Embryonic facial prominence (tissue), 1 donor: ENCODE data around the gene METTL25B.
"Not testable (repeated sequence)": the region's sequence is repeated elsewhere in the genome, so short reads cannot be mapped to it uniquely, and the experiment has no call there.

ENCODE experiments used
- DNase-seq: peaks from one replicate; pipeline ENCODE4 v3.0.0-alpha.2; 2016; ENCODE audit errors: extremely low spot score

METTL25B gene

GRCh38 chr1:156748670-156749418 is 20.6 kb downstream of the METTL25B start:
- DNase-seq, result no peak

- DNase-seq, result no peak
These were observed 21.3 kb downstream of the METTL25B start for GRCh38 chr1:156749419-156750118.

GRCh38 chr1:156750191-156750672 is 22.0 kb downstream of the METTL25B start:
- no peak for DNase-seq

GRCh38 chr1:156750711-156751450 is 22.6 kb downstream of the METTL25B start:
- no peak for DNase-seq

- DNase-seq, result no peak
These were observed 23.1 kb downstream of the METTL25B start, which contains the start of gene HDGF for GRCh38 chr1:156751451-156751756. Gene HDGF, minus strand, starts transcription at chr1:156751675. Its CDS starts 246 bp downstream, at chr1:156751429.

- DNase-seq, result peak; percentile 92
These were observed 23.6 kb downstream of the METTL25B start for GRCh38 chr1:156751757-156752481.

- DNase-seq, result no peak
These were observed 24.7 kb downstream of the METTL25B start for GRCh38 chr1:156752843-156753482.

GRCh38 chr1:156754219-156754618 is 25.9 kb downstream of the METTL25B start:
- no peak for DNase-seq

- DNase-seq, result no peak
These were observed 27.3 kb downstream of the METTL25B start for GRCh38 chr1:156755527-156755950.

- DNase-seq, result no peak
These were observed 28.1 kb downstream of the METTL25B start for GRCh38 chr1:156756355-156756754.

- not testable (repeated sequence) for DNase-seq
These were observed 29.4 kb downstream of the METTL25B start for GRCh38 chr1:156757572-156758253.

- no peak for DNase-seq
These were observed 32.0 kb downstream of the METTL25B start for GRCh38 chr1:156760092-156760795.

- DNase-seq, result no peak
These were observed 32.5 kb downstream of the METTL25B start for GRCh38 chr1:156760796-156761104.

GRCh38 chr1:156765136-156765535 is 36.9 kb downstream of the METTL25B start:
- DNase-seq, result not testable (repeated sequence)

- DNase-seq, result no peak
These were observed 37.4 kb downstream of the METTL25B start for GRCh38 chr1:156765666-156766065.

- no peak for DNase-seq
These were observed 38.2 kb downstream of the METTL25B start for GRCh38 chr1:156766298-156767100.

GRCh38 chr1:156767101-156767878 is 39.0 kb downstream of the METTL25B start, which contains the start of gene PRCC:
Gene PRCC, plus strand, starts transcription at chr1:156767535. Its CDS starts 237 bp downstream, at chr1:156767772.
- peak; percentile 100 for DNase-seq

- DNase-seq, result no peak
These were observed 39.8 kb downstream of the METTL25B start for GRCh38 chr1:156767879-156768604.
